Muscle of leg (tissue), 11 donors: ENCODE results near the gene COL2A1. TPM values are rescaled to one million over a fixed set of nuclear protein-coding genes. Genes with fewer than 3 reads are reported as not detected.

ENCODE experiments used
- DNase-seq: peaks from one replicate; pipeline ENCODE4 v3.0.0; 2013
- H3K27ac ChIP-seq: one replicate; pipeline ENCODE4 v1.5.1; 2013; ENCODE audit warnings: mild to moderate bottlenecking, low read length, control low read depth
- H3K27me3 ChIP-seq: one replicate; pipeline ENCODE4 v1.6.1; 2013; ENCODE audit warnings: low read length; ENCODE audit not compliant: control insufficient read depth, insufficient read depth
- H3K36me3 ChIP-seq: one replicate; pipeline ENCODE4 v1.6.1; 2013; ENCODE audit warnings: low read length; ENCODE audit not compliant: control insufficient read depth, insufficient read depth
- H3K4me1 ChIP-seq: one replicate; pipeline ENCODE4 v1.6.1; 2013; ENCODE audit warnings: low read length; ENCODE audit not compliant: control insufficient read depth, insufficient read depth
- H3K4me3 ChIP-seq: one replicate; pipeline ENCODE4 v1.5.1; 2013; ENCODE audit warnings: low read length, control low read depth
- H3K9me3 ChIP-seq: replicated peaks from 2 replicates; pipeline ENCODE4 v1.6.1; 2013; ENCODE audit warnings: low read depth, low read length; ENCODE audit not compliant: control insufficient read depth
- WGBS: methylation state at CpG from one replicate; pipeline ENCODE4 v1.1.5; 2013; ENCODE audit warnings: missing lambda C conversion rate; ENCODE audit not compliant: insufficient coverage; 5-methylcytosine and 5-hydroxymethylcytosine counted together
- polyA plus RNA-seq, 8 donors: library from polyadenylated mRNA; unstranded; fragments of 120-200 nt; gene quantifications; one replicate each; pipeline versions ENCODE4 v1.2.1 to v1.2.3, GENCODE V29; 2013; ENCODE audit warnings: inconsistent platforms in 1 of 8, low replicate concordance in 1 of 8; ENCODE audit not compliant: insufficient read length in 8 of 8, insufficient read depth in 1 of 8
- total RNA-seq: library from RNA; stranded (reverse); fragments of 120-200 nt; gene quantifications from one replicate; pipeline ENCODE4 v1.2.4, GENCODE V29; 2013

The COL2A1 gene
- total and polyA plus RNA-seq, 9 donors, result 7.6 to 185 (median 54.2) TPM

DNA sequence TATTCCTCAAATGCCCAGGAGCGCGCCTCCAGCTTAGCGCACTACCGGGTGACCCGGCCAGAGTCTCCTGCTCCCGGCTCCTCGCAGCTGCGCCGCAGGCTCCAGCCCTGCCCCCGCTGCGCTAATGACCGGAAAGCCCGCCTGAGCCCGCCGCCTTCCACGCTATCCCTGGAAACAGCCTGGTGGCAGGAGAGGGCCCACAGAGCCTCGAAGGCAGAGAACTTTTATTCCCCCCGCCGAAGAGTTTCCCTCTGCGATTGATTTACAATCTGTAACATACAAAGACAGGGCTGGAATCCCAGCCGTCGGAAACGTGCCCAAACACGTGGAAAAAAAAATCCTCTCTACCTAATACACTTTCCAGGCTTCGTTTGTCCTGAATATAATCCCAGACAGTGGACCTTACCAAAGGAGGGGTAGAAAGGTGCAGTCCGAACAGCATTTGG lies 1.5 kb downstream of the COL2A1 start:
- H3K4me1 ChIP-seq, result peaks cover 45% of the 10 kb centered on the region
- H3K36me3 ChIP-seq, result no peaks in the 10 kb centered on the region
- H3K27ac ChIP-seq, result peak overlapping the region; percentile 35
- no peaks in the 10 kb centered on the region for H3K9me3 ChIP-seq
- under 1% methylated on average over 20 of the region's 26 CpGs for WGBS
- DNase-seq, result peak; percentile 83
- H3K27me3 ChIP-seq, result peaks cover 84% of the 10 kb centered on the region
- H3K4me3 ChIP-seq, result peak overlapping the region; percentile 44

DNA sequence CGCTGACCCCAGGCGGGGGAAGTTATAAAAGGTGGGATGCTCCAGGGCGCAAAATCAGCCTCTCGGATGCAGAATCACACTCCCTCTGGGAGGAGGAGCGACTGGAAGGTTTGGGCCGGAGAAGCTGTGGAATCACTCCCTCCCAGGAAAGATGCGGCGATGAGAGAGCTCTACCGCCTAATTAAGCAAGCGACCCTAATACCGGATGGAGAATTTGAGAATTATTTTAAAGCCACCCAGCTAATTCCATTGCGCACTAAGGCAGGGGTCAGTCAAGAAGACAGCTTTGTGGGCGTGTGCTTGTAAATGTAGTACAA lies 1.9 kb downstream of the COL2A1 start:
- Histone ChIP-seq H3K27me3 (peaks cover 84% of the 10 kb centered on the region), H3K4me3 (peak overlapping the region; percentile 44), H3K4me1 (peaks cover 45% of the 10 kb centered on the region), H3K27ac (peak overlapping the region; percentile 35), H3K9me3 (no peaks in the 10 kb centered on the region), H3K36me3 (no peaks in the 10 kb centered on the region)
- WGBS, result no CpG with 5 or more reads among the region's 13 CpGs
- DNase-seq, result peak; percentile 26

GRCh38 chr12:48001505-48002413 lies 2.5 kb downstream of the COL2A1 start:
- WGBS, result under 1% methylated on average over 48 of the region's 57 CpGs
- DNase-seq, result peak; percentile 74

DNA sequence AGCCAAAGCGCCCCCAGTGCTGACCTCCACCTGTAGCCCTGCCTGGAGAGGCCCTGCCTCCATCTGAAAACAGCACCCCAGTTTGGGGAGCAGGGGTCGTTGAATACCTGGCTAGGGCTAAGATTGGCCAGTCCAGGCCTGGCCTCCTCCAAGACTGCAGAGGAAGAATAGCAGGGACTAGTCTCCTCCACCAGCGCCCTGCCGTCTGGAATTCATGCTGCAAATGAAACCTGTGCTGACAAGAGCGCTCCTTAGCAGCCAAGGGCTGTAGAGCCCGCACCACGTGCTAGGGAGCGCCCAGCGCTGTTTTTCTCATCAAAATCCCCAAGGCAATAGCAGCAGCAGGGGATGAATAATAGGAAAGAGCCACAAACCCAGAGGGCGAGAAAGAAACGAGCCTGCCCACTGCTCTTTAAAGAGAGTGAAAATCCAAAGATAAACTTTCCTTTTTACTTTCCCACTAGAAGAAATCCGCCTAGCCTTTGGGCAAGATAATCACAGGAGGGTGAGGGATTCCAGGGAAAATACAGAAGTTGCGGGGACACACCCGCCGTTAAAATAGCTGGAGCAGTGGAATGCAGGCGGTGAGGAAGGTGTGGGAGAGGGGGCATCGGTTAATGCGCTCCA lies 3.3 kb downstream of the COL2A1 start:
- Histone ChIP-seq H3K4me3 (peak overlapping the region; percentile 44), H3K4me1 (peaks cover 50% of the 10 kb centered on the region), H3K27me3 (peaks cover 85% of the 10 kb centered on the region), H3K27ac (peak overlapping the region; percentile 10), H3K9me3 (no peaks in the 10 kb centered on the region), H3K36me3 (no peaks in the 10 kb centered on the region)
- peak; percentile 78 for DNase-seq
- 0% methylated on average over 9 of the region's 18 CpGs for WGBS

More at GRCh38 chr12:48001505-48002413, 2.5 kb downstream of the COL2A1 start:
- Histone ChIP-seq H3K4me1 (peaks cover 45% of the 10 kb centered on the region), H3K4me3 (peak overlapping the region; percentile 44), H3K27ac (peak overlapping the region; percentile 10), H3K9me3 (no peaks in the 10 kb centered on the region), H3K36me3 (no peaks in the 10 kb centered on the region), H3K27me3 (peaks cover 87% of the 10 kb centered on the region)

DNA sequence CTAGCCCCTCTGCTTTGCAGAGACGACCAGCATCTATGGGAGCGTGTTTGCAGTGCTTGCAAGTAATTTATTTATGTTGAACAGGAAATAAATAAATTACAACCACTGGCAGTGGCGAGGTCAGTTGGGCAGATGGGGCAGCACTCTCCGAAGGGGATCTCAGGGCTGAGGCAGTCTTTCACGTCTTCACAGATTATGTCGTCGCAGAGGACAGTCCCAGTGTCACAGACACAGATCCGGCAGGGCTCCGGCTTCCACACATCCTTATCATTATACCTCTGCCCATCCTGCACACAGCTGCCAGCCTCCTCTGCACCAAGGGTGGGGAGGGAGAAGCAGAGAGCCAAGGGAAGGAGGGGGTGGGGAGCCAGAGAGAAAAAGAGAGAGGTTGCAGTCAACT lies 4.5 kb downstream of the COL2A1 start:
- peaks cover 73% of the 10 kb centered on the region for H3K27me3 ChIP-seq
- peaks cover 52% of the 10 kb centered on the region for H3K4me1 ChIP-seq
- no peaks in the 10 kb centered on the region for H3K36me3 ChIP-seq
- no peak overlapping the region for H3K4me3 ChIP-seq
- no peaks in the 10 kb centered on the region for H3K9me3 ChIP-seq
- 89% methylated on average over 3 of the region's 9 CpGs for WGBS
- no peak for DNase-seq
- no peak overlapping the region for H3K27ac ChIP-seq

GRCh38 chr12:47997321-47997720 lies 7.0 kb downstream of the COL2A1 start:
- Histone ChIP-seq H3K27me3 (peaks cover 50% of the 10 kb centered on the region), H3K4me1 (peaks cover 29% of the 10 kb centered on the region), H3K27ac (no peak overlapping the region), H3K4me3 (no peak overlapping the region), H3K9me3 (no peaks in the 10 kb centered on the region), H3K36me3 (no peaks in the 10 kb centered on the region)
- no peak for DNase-seq
- WGBS, result 51% methylated on average over 2 of the region's 3 CpGs

DNA sequence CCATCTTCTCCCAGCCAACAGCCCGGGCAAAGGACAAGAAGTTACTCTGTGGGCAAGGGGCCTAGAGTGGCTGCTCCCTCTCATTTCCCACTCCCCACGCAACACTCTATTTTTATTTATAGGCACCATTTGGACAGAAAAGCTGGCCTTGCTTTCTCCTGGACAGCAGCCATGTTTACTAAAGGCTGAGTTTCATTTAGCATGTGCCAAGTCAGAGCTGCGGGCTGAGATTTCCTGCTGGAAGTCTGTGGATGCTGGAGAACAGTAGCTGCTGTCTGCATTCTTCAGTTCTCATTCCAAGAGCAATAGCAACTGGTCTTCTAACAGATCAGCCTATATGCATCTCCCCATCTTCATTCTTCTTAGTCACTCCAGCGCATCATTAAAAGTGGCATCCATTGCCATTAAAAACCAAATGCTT lies 8.3 kb downstream of the COL2A1 start:
- no peaks in the 10 kb centered on the region for H3K36me3 ChIP-seq
- 0% methylated on average over 1 of the region's 4 CpGs for WGBS
- H3K4me3 ChIP-seq, result no peak overlapping the region
- peaks cover 37% of the 10 kb centered on the region for H3K27me3 ChIP-seq
- DNase-seq, result peak; percentile 73
- no peak overlapping the region for H3K27ac ChIP-seq
- peaks cover 28% of the 10 kb centered on the region for H3K4me1 ChIP-seq
- H3K9me3 ChIP-seq, result no peaks in the 10 kb centered on the region

- WGBS, result 90% methylated on average over 3 of the region's 5 CpGs
- Histone ChIP-seq H3K4me3 (no peak overlapping the region), H3K27me3 (peaks cover 14% of the 10 kb centered on the region), H3K27ac (no peak overlapping the region), H3K36me3 (no peaks in the 10 kb centered on the region), H3K4me1 (peaks cover 38% of the 10 kb centered on the region), H3K9me3 (no peaks in the 10 kb centered on the region)
- no peak for DNase-seq
Measured at GRCh38 chr12:47993491-47993890, 10.8 kb downstream of the COL2A1 start.

- no peak for DNase-seq
- no peaks in the 10 kb centered on the region for H3K36me3 ChIP-seq
- peaks cover 9% of the 10 kb centered on the region for H3K27me3 ChIP-seq
- WGBS, result 97% methylated on average over 9 of the region's 10 CpGs
- H3K27ac ChIP-seq, result no peak overlapping the region
- H3K4me3 ChIP-seq, result no peak overlapping the region
- no peaks in the 10 kb centered on the region for H3K9me3 ChIP-seq
- peaks cover 45% of the 10 kb centered on the region for H3K4me1 ChIP-seq
Measured at GRCh38 chr12:47992776-47993175, 11.5 kb downstream of the COL2A1 start.
